ENCODE results near the gene PSORS1C2. TPM values are rescaled to one million over a fixed set of nuclear protein-coding genes. Genes with fewer than 3 reads are reported as not detected.
A peak's percentile ranks its signal among the peaks of the same experiment; 100 is the strongest.

Gene PSORS1C2
- total and polyA plus RNA-seq, 12 donors = not detected

- Histone ChIP-seq H3K27ac (no peak overlapping the region), H3K9me3 (no peaks in the 10 kb centered on the region), H3K36me3 (peaks cover 0 to 19% (median 0%) of the 10 kb centered on the region in 9 donors), H3K4me1 (peaks cover 0 to 21% (median 10%) of the 10 kb centered on the region in 9 donors), H3K27me3 (no peaks in the 10 kb centered on the region), H3K4me3 (no peak overlapping the region)
- no peak for TF ChIP-seq CTCF (IDR thresholded peaks at IDR 0.05)
- DNase-seq (no peak), ATAC-seq (peak in 6 of 8 donors; percentile 17 to 78 (median 71))
- intact Hi-C loops (cut with DNase I) = no loop called here
Measured at GRCh38 chr6:31163922-31164321, 25.1 kb upstream of the PSORS1C2 start.

- Histone ChIP-seq H3K4me1 (peaks cover under 1 to 26% (median 14%) of the 10 kb centered on the region in 9 donors), H3K27me3 (no peaks in the 10 kb centered on the region), H3K9me3 (no peaks in the 10 kb centered on the region), H3K27ac (no peak overlapping the region), H3K4me3 (no peak overlapping the region), H3K36me3 (peaks cover 0 to 19% (median 0%) of the 10 kb centered on the region in 9 donors)
- TF ChIP-seq CTCF (IDR thresholded peaks at IDR 0.05) = no peak
- 85 to 86% methylated on average over 13 of the region's 13 CpGs for WGBS, 2 donors
- ATAC-seq = no peak
- intact Hi-C loops (cut with DNase I) = no loop called here
- DNase-seq = no peak
Measured at GRCh38 chr6:31162463-31163165, 23.7 kb upstream of the PSORS1C2 start.

GRCh38 chr6:31161216-31162126 is 22.6 kb upstream of the PSORS1C2 start:
- Histone ChIP-seq H3K4me1 (peaks cover 3 to 36% (median 21%) of the 10 kb centered on the region in 9 donors), H3K36me3 (peaks cover 0 to 20% (median 0%) of the 10 kb centered on the region in 9 donors), H3K27me3 (no peaks in the 10 kb centered on the region), H3K9me3 (no peaks in the 10 kb centered on the region), H3K4me3 (no peak overlapping the region), H3K27ac (no peak overlapping the region)
- TF ChIP-seq CTCF (IDR thresholded peaks at IDR 0.05) = no peak
- WGBS, 2 donors = 91% methylated on average over 19 of the region's 19 CpGs
- intact Hi-C loops (cut with DNase I) = no loop called here
- DNase-seq = no peak
- ATAC-seq = no peak
